ENCODE data around the gene SETBP1. TPM values are rescaled to one million over a fixed set of nuclear protein-coding genes. Genes with fewer than 3 reads are reported as not detected.

SETBP1 gene
- total RNA-seq, 1 experiment from 2014 or later = 9.6 TPM

DNA sequence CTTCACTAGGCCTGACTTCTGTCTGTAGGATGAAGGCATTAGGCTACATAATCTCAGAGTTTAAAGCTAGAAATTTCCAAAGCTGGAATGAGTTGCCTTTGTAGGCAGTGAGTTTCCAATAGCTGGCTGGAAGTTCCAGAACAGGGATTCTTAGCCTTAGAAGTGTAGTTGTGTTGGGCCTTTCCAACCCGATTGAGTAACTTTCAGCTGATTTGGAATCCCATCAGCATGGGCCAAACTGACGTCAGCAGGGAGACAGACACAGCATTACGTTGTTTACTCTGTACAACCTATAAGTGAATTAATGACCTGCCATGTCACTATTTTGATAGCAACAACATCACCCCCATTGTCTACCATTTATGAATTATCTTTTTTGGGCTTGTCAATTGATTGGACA lies 56.9 kb downstream of the SETBP1 start (continued):
- TF ChIP-seq ZNF281 (CRISPR knock-in tag; IDR thresholded peaks at IDR 0.05) (no peak), NFYB (CRISPR knock-in tag; conservative IDR thresholded peaks at IDR 0.05; ENCODE audit: low read depth) (no peak), PRRX2 (CRISPR knock-in tag; IDR thresholded peaks at IDR 0.05) (no peak), USF1 (CRISPR knock-in tag; IDR thresholded peaks at IDR 0.05) (no peak), CDX4 (CRISPR knock-in tag; IDR thresholded peaks at IDR 0.05; ENCODE audit: borderline replicate concordance) (no peak), NFE2L1 (CRISPR knock-in tag; IDR thresholded peaks at IDR 0.05) (no peak), EMX1 (CRISPR knock-in tag; IDR thresholded peaks at IDR 0.05) (no peak), ATF1 (CRISPR knock-in tag; IDR thresholded peaks at IDR 0.05) (no peak)

DNA sequence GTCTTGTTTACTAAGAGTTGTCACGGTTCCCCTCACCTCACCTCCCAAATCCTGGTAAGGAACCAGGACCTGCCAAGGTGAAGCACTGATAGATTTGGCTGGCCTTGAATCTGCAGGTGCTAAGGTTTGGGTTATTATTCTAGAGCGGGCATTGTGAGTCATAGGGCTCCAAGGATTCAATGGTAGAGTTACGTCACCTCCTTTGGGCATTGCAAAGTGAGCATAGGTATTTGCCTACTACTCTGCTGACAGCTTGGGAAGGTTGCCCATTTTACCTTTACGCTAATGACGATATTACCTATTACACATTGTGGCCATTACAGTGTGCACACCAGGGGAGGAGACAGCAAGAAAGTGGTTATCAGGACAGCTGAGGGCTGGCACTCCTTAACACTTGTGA lies 59.3 kb downstream of the SETBP1 start:
- Mint-ChIP-seq H3K4me3 (no peak overlapping the region), H3K27ac (no peak overlapping the region), H3K9me3 (no peaks in the 10 kb centered on the region), H3K36me3 (no peaks in the 10 kb centered on the region), H3K27me3 (ENCODE audit: low read depth) (no peaks in the 10 kb centered on the region), H3K4me1 (peaks cover 34% of the 10 kb centered on the region)
- DNase-seq (ENCODE audit: low spot score) (no peak), ATAC-seq (no peak)
- TF ChIP-seq CDX4 (CRISPR knock-in tag; IDR thresholded peaks at IDR 0.05; ENCODE audit: borderline replicate concordance) = no peak
- no peak for TF ChIP-seq MXD4 (CRISPR knock-in tag; IDR thresholded peaks at IDR 0.05; ENCODE audit: borderline replicate concordance)
- no peak for TF ChIP-seq GRHL2 (CRISPR knock-in tag; IDR thresholded peaks at IDR 0.05; ENCODE audit: insufficient replicate concordance, severe bottlenecking)
- no peak for TF ChIP-seq ATF1 (CRISPR knock-in tag; IDR thresholded peaks at IDR 0.05)
- TF ChIP-seq CREB1 (CRISPR knock-in tag; IDR thresholded peaks at IDR 0.05) = no peak
- TF ChIP-seq ZNF396 (CRISPR knock-in tag; IDR thresholded peaks at IDR 0.05; ENCODE audit: borderline replicate concordance) = no peak
- TF ChIP-seq GTF2I (CRISPR knock-in tag; conservative IDR thresholded peaks at IDR 0.05) = no peak
- TF ChIP-seq FOXP1 (CRISPR knock-in tag; IDR thresholded peaks at IDR 0.05; ENCODE audit: borderline replicate concordance) = no peak
- TF ChIP-seq ZNF232 (CRISPR knock-in tag; IDR thresholded peaks at IDR 0.05) = no peak
- TF ChIP-seq ZNF317 (CRISPR knock-in tag; IDR thresholded peaks at IDR 0.05; ENCODE audit: borderline replicate concordance, low read depth) = no peak
- TF ChIP-seq ZNF416 (CRISPR knock-in tag; IDR thresholded peaks at IDR 0.05) = no peak
- no peak for TF ChIP-seq ATF3 (CRISPR knock-in tag; conservative IDR thresholded peaks at IDR 0.05)
- ChIA-PET POLR2A (no interaction called here), CTCF (no interaction called here)

DNA sequence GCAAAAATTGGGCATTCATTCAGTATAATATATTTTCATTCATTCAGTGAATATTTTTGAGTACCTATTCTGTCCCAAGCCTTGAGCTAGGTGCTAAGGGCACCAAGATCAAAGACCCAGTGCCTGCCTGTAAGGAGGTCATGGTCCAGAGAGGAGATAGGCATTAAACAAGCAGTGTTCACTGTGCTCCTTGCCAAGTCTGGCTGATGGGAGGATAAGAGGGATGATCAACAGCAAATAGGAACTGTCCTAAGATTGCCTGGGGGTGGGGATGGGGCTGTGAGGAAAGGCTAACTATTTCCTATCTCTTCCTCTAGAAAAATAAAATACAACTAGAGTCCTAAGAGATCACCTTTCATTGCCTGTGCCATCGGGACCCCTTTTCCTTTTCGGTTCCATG lies 60.4 kb downstream of the SETBP1 start:
- Mint-ChIP-seq H3K27me3 (ENCODE audit: low read depth) (no peaks in the 10 kb centered on the region), H3K27ac (no peak overlapping the region), H3K36me3 (no peaks in the 10 kb centered on the region), H3K9me3 (no peaks in the 10 kb centered on the region), H3K4me1 (peaks cover 39% of the 10 kb centered on the region), H3K4me3 (no peak overlapping the region)
- CTCF ChIA-PET = interaction anchor here (1.2 kb wide), 1 partner anchor 8 kb away, joined by 3 read pairs; no protein-coding TSS in a partner anchor
- ATAC-seq = no peak
- TF ChIP-seq ZNF232 (CRISPR knock-in tag; IDR thresholded peaks at IDR 0.05) (no peak), USF1 (CRISPR knock-in tag; IDR thresholded peaks at IDR 0.05) (no peak), IRF2 (CRISPR knock-in tag; IDR thresholded peaks at IDR 0.05; ENCODE audit: borderline replicate concordance, low read depth) (no peak)
- no peak for DNase-seq (ENCODE audit: low spot score)
- POLR2A ChIA-PET = no interaction called here
